Uterus (tissue), 4 donors: ENCODE results near the gene ACTL8. TPM values are rescaled to one million over a fixed set of nuclear protein-coding genes. Genes with fewer than 3 reads are reported as not detected.

ENCODE experiments used
- DNase-seq, 2 donors: peaks; one replicate each; pipeline ENCODE4 v3.0.0-alpha.2; 2019 to 2020
- H3K27ac ChIP-seq, 2 donors: fragments of 200-600 bp; sonication (generic); 1 replicate in 1 of 2; 2 replicates in 1 of 2; pipeline ENCODE4 v1.5.1; 2016 to 2018
- H3K27me3 ChIP-seq, 2 donors: fragments of 200-600 bp; sonication (generic); one replicate each; pipeline ENCODE4 v1.5.1; 2018 to 2019; ENCODE audit warnings: control low read depth in 1 of 2
- H3K36me3 ChIP-seq, 2 donors: fragments of 200-600 bp; sonication (generic); one replicate each; pipeline ENCODE4 v1.5.1; 2019; ENCODE audit warnings: control low read depth in 1 of 2
- H3K4me1 ChIP-seq, 2 donors: fragments of 200-600 bp; sonication (generic); one replicate each; pipeline ENCODE4 v1.5.1; 2018 to 2019; ENCODE audit warnings: control low read depth in 1 of 2
- H3K4me3 ChIP-seq, 2 donors: fragments of 200-600 bp; sonication (generic); 1 replicate in 1 of 2; 2 replicates in 1 of 2; pipeline ENCODE4 v1.5.1; 2018 to 2019; ENCODE audit warnings: mild to moderate bottlenecking in 1 of 2
- H3K9me3 ChIP-seq, 2 donors: fragments of 200-600 bp; sonication (generic); one replicate each; pipeline ENCODE4 v1.5.1; 2019; ENCODE audit warnings: control low read depth in 1 of 2
- POLR2A ChIP-seq, 2 donors: fragments of 450-650 bp; IDR thresholded peaks; one replicate each; pipeline ENCODE4 v1.6.1; 2016; ENCODE audit warnings: antibody characterized with exemption in 2 of 2, mild to moderate bottlenecking in 1 of 2, moderate library complexity in 1 of 2
- intact Hi-C: fragments of 100-400 bp; cut with DNase I; formaldehyde crosslinking; loops from one replicate; pipeline ENCODE4 v1.15.1; 2023; ENCODE audit warnings: low total_unique reads
- total RNA-seq, 4 donors: library from RNA; depleted of rRNA in 3 of 4; stranded (reverse); fragments of >200 nt in 3 of 4; gene quantifications; one replicate each; pipeline versions ENCODE4 v1.1.0 to v1.2.4, GENCODE V29; 2014 to 2023
- TF ChIP-seq, protein P1 (sequence below), 4 experiments: fragments of 200-600 bp in 2 of 4; fragments of 450-650 bp in 2 of 4; sonication (generic) in 2 of 4; IDR thresholded peaks; one replicate each; pipeline ENCODE4 v1.5.1; 2016 to 2019; ENCODE audit warnings: antibody characterized with exemption in 4 of 4, mild to moderate bottlenecking in 2 of 4, moderate library complexity in 1 of 4
- donor health status: DM: yes; HTN: yes; CAD: no.

ACTL8 gene
- total RNA-seq, 4 donors from 2014 or later = not detected

DNA sequence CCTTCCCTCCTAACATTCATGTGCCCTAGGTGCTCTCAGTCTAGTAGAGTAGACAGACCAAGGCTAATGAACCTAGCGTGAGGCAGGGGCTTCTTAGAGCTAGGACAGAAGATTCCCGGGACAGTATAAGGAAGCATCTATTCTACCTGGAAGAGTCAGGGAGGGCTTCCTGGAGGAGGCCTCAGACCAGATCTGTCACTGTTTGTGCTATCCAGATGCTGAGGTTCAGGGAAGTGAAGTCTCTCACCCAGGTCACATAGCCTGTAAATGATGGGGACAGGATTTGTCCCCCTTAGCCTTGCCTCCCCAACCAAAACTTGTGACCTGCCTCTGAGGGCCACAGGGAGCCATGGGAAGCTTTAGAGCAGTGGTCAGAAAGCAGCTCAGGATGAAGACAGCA, 20.7 kb downstream of the ACTL8 start:
- no peaks in the 10 kb centered on the region for H3K4me1 ChIP-seq
- H3K27ac ChIP-seq = no peak overlapping the region
- no peaks in the 10 kb centered on the region for H3K9me3 ChIP-seq
- H3K4me3 ChIP-seq = no peak overlapping the region
- no peaks in the 10 kb centered on the region for H3K27me3 ChIP-seq
- H3K36me3 ChIP-seq = no peaks in the 10 kb centered on the region
- intact Hi-C loops = no loop called here
- DNase-seq = no peak
- no peak for TF ChIP-seq POLR2A (IDR thresholded peaks at IDR 0.05)
- TF ChIP-seq, protein P1, sequence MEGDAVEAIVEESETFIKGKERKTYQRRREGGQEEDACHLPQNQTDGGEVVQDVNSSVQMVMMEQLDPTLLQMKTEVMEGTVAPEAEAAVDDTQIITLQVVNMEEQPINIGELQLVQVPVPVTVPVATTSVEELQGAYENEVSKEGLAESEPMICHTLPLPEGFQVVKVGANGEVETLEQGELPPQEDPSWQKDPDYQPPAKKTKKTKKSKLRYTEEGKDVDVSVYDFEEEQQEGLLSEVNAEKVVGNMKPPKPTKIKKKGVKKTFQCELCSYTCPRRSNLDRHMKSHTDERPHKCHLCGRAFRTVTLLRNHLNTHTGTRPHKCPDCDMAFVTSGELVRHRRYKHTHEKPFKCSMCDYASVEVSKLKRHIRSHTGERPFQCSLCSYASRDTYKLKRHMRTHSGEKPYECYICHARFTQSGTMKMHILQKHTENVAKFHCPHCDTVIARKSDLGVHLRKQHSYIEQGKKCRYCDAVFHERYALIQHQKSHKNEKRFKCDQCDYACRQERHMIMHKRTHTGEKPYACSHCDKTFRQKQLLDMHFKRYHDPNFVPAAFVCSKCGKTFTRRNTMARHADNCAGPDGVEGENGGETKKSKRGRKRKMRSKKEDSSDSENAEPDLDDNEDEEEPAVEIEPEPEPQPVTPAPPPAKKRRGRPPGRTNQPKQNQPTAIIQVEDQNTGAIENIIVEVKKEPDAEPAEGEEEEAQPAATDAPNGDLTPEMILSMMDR (IDR thresholded peaks at IDR 0.05) = no peak

DNA sequence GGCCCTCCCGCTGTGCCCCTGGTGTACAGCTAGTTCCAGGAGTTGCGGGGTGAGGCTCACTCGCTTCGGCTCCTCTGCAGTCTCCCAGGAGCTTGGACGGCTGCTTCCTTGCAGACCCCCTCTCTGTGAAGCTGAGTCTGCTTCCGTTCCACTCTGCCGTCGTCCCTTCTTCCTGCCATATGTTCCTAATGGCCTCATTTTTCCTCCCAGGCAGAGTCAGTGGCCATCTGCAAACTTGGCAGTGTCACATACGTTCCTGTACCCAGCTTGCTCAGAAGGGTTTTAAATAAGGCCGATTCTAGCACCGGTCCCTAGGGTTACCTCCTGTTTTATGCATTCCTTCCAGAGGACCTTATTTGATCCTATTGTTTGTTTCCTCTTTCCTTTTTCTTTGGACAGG, 21.3 kb downstream of the ACTL8 start:
- no peaks in the 10 kb centered on the region for H3K9me3 ChIP-seq
- no peaks in the 10 kb centered on the region for H3K36me3 ChIP-seq
- intact Hi-C loops = no loop called here
- no peak overlapping the region for H3K27ac ChIP-seq
- no peak overlapping the region for H3K4me3 ChIP-seq
- TF ChIP-seq POLR2A (IDR thresholded peaks at IDR 0.05) = no peak
- TF ChIP-seq, protein P1 (IDR thresholded peaks at IDR 0.05) = no peak
- no peak for DNase-seq
- H3K4me1 ChIP-seq = no peaks in the 10 kb centered on the region
- no peaks in the 10 kb centered on the region for H3K27me3 ChIP-seq

DNA sequence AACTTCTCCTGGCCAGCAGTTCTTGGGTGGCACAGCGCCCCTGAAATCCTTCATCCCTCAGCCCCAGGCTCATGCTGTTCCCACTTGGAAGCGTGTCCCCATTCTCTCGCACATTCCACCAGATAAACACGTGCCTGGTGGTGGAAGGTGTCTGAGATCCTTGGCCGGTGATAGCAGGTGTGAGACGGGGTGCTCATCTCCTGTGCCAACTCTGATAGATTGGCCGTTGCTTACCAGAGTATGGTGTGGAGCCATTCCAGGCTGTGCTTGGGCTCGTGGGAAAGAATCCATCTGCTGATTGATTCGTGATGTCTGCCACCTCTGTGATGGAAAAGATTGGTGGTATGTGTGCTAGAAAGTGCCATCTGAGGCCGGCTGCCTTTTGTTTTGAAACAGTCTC, 22.2 kb downstream of the ACTL8 start:
- Histone ChIP-seq H3K27ac (no peak overlapping the region), H3K9me3 (no peaks in the 10 kb centered on the region), H3K4me1 (no peaks in the 10 kb centered on the region), H3K4me3 (no peak overlapping the region), H3K36me3 (no peaks in the 10 kb centered on the region), H3K27me3 (no peaks in the 10 kb centered on the region)
- intact Hi-C loops = no loop called here
- no peak for TF ChIP-seq POLR2A (IDR thresholded peaks at IDR 0.05)
- TF ChIP-seq, protein P1 (IDR thresholded peaks at IDR 0.05) = no peak
- no peak for DNase-seq

DNA sequence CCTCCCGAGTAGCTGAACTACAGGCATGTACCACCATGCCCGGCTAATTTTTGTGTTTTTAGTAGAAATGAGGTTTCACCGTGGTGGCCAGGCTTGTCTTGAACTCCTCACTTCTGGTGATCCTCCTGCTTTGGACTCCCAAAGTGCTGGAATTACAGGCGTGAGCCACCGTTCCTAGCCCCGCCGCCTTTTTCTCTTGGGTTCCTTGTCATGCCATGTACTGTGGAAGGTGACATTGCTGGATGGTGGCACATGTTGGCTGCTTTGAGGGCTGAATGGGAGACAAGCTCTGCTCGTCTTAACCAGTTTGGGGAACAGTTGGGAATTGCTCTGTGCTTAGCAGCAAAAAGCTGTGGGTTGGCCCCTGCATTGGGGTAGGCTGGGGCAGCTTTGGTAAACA, 22.7 kb downstream of the ACTL8 start:
- TF ChIP-seq, protein P1 (IDR thresholded peaks at IDR 0.05) = no peak
- TF ChIP-seq POLR2A (IDR thresholded peaks at IDR 0.05) = no peak
- Histone ChIP-seq H3K27me3 (no peaks in the 10 kb centered on the region), H3K9me3 (no peaks in the 10 kb centered on the region), H3K4me3 (no peak overlapping the region), H3K36me3 (no peaks in the 10 kb centered on the region), H3K27ac (no peak overlapping the region), H3K4me1 (no peaks in the 10 kb centered on the region)
- DNase-seq = no peak
- intact Hi-C loops = no loop called here

DNA sequence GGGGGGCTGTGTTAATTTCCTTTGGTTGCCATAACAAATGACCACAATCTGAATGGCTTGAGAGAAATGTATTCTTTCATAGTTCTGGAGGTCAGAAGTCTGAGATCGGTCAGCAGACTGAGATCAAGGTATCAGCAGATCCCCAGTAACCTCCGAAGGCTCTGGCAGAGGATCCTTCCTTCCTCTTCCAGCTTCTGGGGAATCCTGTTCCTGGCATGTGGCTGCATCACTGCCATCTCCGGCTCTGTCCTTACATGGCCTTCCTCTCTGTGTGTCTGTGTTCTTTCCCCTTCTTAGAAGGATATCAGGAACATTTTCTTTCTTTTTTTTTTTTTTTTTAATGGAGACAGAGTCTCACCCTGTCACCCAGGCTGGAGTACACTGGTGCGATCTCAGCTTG, 25.8 kb downstream of the ACTL8 start:
- Histone ChIP-seq H3K27ac (no peak overlapping the region), H3K9me3 (no peaks in the 10 kb centered on the region), H3K27me3 (no peaks in the 10 kb centered on the region), H3K4me1 (no peaks in the 10 kb centered on the region), H3K4me3 (no peak overlapping the region), H3K36me3 (no peaks in the 10 kb centered on the region)
- intact Hi-C loops = no loop called here
- no peak for DNase-seq
- TF ChIP-seq, protein P1 (IDR thresholded peaks at IDR 0.05) = no peak
- TF ChIP-seq POLR2A (IDR thresholded peaks at IDR 0.05) = no peak
